Measurements from ENCODE around the gene BEND5. TPM values are rescaled to one million over a fixed set of nuclear protein-coding genes. Genes with fewer than 3 reads are reported as not detected.

BEND5 gene
- total and polyA plus RNA-seq, 2 of the 13 experiments (the other 11 are each of a cell fraction or from before 2014, with no cell fraction given), result 0.11 TPM; not detected in 1

DNA sequence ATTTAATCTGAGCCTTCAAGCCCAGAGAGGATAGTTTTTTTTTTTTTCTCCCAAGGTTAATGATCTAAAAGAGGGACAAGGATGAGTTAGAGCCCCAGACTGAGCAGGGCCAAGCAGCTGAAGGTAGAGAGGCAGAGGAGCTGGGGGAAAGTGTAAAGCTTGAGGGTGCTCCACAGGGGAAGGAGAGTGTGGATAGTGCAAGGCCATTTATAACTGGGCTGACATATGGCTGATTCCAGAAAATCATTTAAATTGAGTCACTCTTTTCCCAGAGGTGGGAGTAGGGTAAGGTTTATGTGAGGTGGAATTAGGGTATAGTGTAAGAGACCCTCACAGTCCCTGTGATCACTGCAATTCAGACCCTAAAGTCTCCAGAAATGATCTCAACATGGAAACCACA, 55.8 kb downstream of the BEND5 start:
- Histone ChIP-seq H3K27ac (ENCODE audit: extremely low read length, insufficient read depth, low read length) (no peak overlapping the region), H2AFZ (ENCODE audit: low read length) (no peak overlapping the region), H3K9me3 (ENCODE audit: low read length) (no peaks in the 10 kb centered on the region), H3K9ac (ENCODE audit: insufficient read depth, low read depth, low read length) (no peak overlapping the region), H4K20me1 (ENCODE audit: insufficient read depth, low read length) (no peaks in the 10 kb centered on the region), H3K79me2 (ENCODE audit: insufficient read depth, low read length) (no peaks in the 10 kb centered on the region), H3K4me2 (ENCODE audit: low read depth, low read length) (no peak overlapping the region), H3K27me3 (ENCODE audit: control insufficient read depth in 1 of 2, insufficient read depth in 2 of 2, low read length in 2 of 2) (no peaks in the 10 kb centered on the region), H3K4me3 (replicated peaks in 1 of 3; ENCODE audit: insufficient read depth in 1 of 3, low read depth in 2 of 3, low read length in 3 of 3) (no peak overlapping the region), H3K4me1 (ENCODE audit: insufficient read depth, low read length) (no peaks in the 10 kb centered on the region), H3K36me3 (replicated peaks in 1 of 2; ENCODE audit: control insufficient read depth in 1 of 2, insufficient read depth in 2 of 2, low read length in 2 of 2) (no peaks in the 10 kb centered on the region)
- BruUV-seq (replicated peaks), result no TSS peak
- no peak for DNase-seq (ENCODE audit: low spot score)
- no peak for FAIRE-seq
- intact Hi-C loops (cut with micrococcal nuclease; ENCODE audit: unreplicated experiment), result no loop called here
- TF ChIP-seq RFX1 (IDR thresholded peaks at IDR 0.05) (no peak), ZNF17 (CRISPR knock-in tag; IDR thresholded peaks at IDR 0.05) (no peak), JARID2 (CRISPR knock-in tag; IDR thresholded peaks at IDR 0.05; ENCODE audit: insufficient replicate concordance) (no peak), HDAC2 (CRISPR knock-in tag; IDR thresholded peaks at IDR 0.05) (no peak), ZNF367 (CRISPR knock-in tag; IDR thresholded peaks at IDR 0.05; ENCODE audit: borderline replicate concordance) (no peak), ZNF737 (CRISPR knock-in tag; IDR thresholded peaks at IDR 0.05; ENCODE audit: borderline replicate concordance) (no peak), RFX5 (IDR thresholded peaks at IDR 0.05; ENCODE audit: low read depth, low read length) (no peak), MBD4 (IDR thresholded peaks at IDR 0.05; ENCODE audit: borderline replicate concordance, low read length) (no peak), ZNF282 (IDR thresholded peaks at IDR 0.05; ENCODE audit: partially characterized antibody) (no peak), ZNF567 (CRISPR knock-in tag; IDR thresholded peaks at IDR 0.05; ENCODE audit: borderline replicate concordance) (no peak), SIN3B (IDR thresholded peaks at IDR 0.05; ENCODE audit: low read length) (no peak)
- TF ChIP-seq, protein P1, sequence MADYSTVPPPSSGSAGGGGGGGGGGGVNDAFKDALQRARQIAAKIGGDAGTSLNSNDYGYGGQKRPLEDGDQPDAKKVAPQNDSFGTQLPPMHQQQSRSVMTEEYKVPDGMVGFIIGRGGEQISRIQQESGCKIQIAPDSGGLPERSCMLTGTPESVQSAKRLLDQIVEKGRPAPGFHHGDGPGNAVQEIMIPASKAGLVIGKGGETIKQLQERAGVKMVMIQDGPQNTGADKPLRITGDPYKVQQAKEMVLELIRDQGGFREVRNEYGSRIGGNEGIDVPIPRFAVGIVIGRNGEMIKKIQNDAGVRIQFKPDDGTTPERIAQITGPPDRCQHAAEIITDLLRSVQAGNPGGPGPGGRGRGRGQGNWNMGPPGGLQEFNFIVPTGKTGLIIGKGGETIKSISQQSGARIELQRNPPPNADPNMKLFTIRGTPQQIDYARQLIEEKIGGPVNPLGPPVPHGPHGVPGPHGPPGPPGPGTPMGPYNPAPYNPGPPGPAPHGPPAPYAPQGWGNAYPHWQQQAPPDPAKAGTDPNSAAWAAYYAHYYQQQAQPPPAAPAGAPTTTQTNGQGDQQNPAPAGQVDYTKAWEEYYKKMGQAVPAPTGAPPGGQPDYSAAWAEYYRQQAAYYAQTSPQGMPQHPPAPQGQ (CRISPR knock-in tag; IDR thresholded peaks at IDR 0.05; ENCODE audit: borderline replicate concordance), result no peak
- TF ChIP-seq, protein P2, sequence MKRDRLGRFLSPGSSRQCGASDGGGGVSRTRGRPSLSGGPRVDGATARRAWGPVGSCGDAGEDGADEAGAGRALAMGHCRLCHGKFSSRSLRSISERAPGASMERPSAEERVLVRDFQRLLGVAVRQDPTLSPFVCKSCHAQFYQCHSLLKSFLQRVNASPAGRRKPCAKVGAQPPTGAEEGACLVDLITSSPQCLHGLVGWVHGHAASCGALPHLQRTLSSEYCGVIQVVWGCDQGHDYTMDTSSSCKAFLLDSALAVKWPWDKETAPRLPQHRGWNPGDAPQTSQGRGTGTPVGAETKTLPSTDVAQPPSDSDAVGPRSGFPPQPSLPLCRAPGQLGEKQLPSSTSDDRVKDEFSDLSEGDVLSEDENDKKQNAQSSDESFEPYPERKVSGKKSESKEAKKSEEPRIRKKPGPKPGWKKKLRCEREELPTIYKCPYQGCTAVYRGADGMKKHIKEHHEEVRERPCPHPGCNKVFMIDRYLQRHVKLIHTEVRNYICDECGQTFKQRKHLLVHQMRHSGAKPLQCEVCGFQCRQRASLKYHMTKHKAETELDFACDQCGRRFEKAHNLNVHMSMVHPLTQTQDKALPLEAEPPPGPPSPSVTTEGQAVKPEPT (CRISPR knock-in tag; IDR thresholded peaks at IDR 0.05; ENCODE audit: low read depth), result no peak
- in situ Hi-C loops (cut with HindIII; ENCODE audit: extremely low pct_ligation_motif_present, low pct_unique_long_range_greater_than_20kb), result no loop called here
- ChIA-PET CTCF (ENCODE audit: low intra/inter-chr PET ratio, low total read pairs) (no interaction called here), POLR2A (no interaction called here)
- no peak for ATAC-seq

Measured in HepG2 (cell line).